Measurements from ENCODE around the gene CD63.

DNA sequence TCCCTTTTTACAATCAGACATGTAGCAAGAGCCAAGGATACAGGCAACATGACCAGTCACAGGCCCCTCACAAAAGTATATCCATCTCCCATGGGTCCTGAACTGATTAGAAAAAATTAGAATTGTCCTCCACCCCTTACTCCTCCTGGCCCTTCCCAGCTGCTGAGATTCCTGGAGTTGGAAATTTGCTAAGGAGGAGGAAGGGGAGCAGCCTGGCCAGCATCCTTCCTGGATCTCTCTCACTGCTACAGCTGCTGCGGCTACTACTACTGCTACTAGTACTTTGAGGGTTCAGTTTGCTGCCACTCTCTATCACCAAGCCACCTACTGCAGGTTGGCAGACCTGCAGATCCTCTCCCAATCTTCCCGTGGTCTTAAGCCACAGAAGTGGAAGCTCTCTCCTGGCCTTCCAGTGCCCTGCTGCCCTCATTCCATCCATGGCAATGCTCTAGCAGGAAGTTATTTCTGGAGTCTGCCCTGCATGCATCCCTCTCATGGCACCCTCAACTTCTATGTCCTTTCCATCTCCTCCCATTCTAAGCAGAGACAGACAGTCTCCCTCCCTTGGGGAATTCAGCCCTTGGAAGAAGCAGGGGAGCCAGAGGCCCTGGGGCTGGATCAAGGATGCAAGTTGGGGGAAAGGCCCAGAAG lies 22.1 kb downstream of the CD63 start:
- no peak for TF ChIP-seq POLR2A (IDR thresholded peaks at IDR 0.05)
- TF ChIP-seq, protein P1, sequence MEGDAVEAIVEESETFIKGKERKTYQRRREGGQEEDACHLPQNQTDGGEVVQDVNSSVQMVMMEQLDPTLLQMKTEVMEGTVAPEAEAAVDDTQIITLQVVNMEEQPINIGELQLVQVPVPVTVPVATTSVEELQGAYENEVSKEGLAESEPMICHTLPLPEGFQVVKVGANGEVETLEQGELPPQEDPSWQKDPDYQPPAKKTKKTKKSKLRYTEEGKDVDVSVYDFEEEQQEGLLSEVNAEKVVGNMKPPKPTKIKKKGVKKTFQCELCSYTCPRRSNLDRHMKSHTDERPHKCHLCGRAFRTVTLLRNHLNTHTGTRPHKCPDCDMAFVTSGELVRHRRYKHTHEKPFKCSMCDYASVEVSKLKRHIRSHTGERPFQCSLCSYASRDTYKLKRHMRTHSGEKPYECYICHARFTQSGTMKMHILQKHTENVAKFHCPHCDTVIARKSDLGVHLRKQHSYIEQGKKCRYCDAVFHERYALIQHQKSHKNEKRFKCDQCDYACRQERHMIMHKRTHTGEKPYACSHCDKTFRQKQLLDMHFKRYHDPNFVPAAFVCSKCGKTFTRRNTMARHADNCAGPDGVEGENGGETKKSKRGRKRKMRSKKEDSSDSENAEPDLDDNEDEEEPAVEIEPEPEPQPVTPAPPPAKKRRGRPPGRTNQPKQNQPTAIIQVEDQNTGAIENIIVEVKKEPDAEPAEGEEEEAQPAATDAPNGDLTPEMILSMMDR (IDR thresholded peaks at IDR 0.05): no peak

Measured in adrenal gland (tissue), 5 donors.